ENCODE measurements around the gene ZNF497. TPM values are rescaled to one million over a fixed set of nuclear protein-coding genes. Genes with fewer than 3 reads are reported as not detected.

Gene ZNF497
- total RNA-seq, 1 experiment from 2014 or later, result 1.7 TPM

- CTCF ChIA-PET, result no interaction called here
- no peaks in the 10 kb centered on the region for H3K27me3 Mint-ChIP-seq (ENCODE audit: low read depth)
- H3K4me1 Mint-ChIP-seq, result peaks cover 13% of the 10 kb centered on the region
- H3K36me3 Mint-ChIP-seq, result no peaks in the 10 kb centered on the region
- ATAC-seq, result peak; percentile 90
- H3K9me3 Mint-ChIP-seq, result no peaks in the 10 kb centered on the region
- POLR2A ChIA-PET, result interaction anchor here (0.7 kb wide), 1 partner anchor 17 kb away, joined by 3 read pairs; no protein-coding TSS in a partner anchor
- DNase-seq (ENCODE audit: low spot score), result peak; percentile 99
- H3K4me3 Mint-ChIP-seq, result peak within 1 kb of the TSS; percentile 85
- peak within 1 kb of the TSS; percentile 45 for H3K27ac Mint-ChIP-seq
- TF ChIP-seq ATF1 (CRISPR knock-in tag; IDR thresholded peaks at IDR 0.05) (peak; percentile 85), ATF2 (CRISPR knock-in tag; IDR thresholded peaks at IDR 0.05; ENCODE audit: borderline replicate concordance, low read depth) (0 out of 2 replicates have a peak, but pooled peaks have one; percentile 70), ETV6 (CRISPR knock-in tag; IDR thresholded peaks at IDR 0.05) (peak; percentile 80; the same call in 1 of the 2 replicates), HMGA2 (CRISPR knock-in tag; IDR thresholded peaks at IDR 0.05) (no peak), ELF4 (CRISPR knock-in tag; IDR thresholded peaks at IDR 0.05; ENCODE audit: low read depth) (peak; percentile 85; the same call in 1 of the 2 replicates), CREM (CRISPR knock-in tag; IDR thresholded peaks at IDR 0.05) (peak; percentile 90), NFATC4 (CRISPR knock-in tag; IDR thresholded peaks at IDR 0.05) (no peak; the same call in 1 of the 2 replicates), ZBTB21 (CRISPR knock-in tag; IDR thresholded peaks at IDR 0.05; ENCODE audit: borderline replicate concordance) (no peak; the same call in 1 of the 2 replicates), NR1H2 (CRISPR knock-in tag; IDR thresholded peaks at IDR 0.05) (no peak), PREB (CRISPR knock-in tag; IDR thresholded peaks at IDR 0.05; ENCODE audit: borderline replicate concordance) (0 out of 2 replicates have a peak, but pooled peaks have one; percentile 19), ZNF396 (CRISPR knock-in tag; IDR thresholded peaks at IDR 0.05; ENCODE audit: borderline replicate concordance) (no peak), ZNF121 (CRISPR knock-in tag; IDR thresholded peaks at IDR 0.05) (no peak), KAT7 (CRISPR knock-in tag; IDR thresholded peaks at IDR 0.05; ENCODE audit: borderline replicate concordance) (0 out of 2 replicates have a peak, but pooled peaks have one; percentile 90), CBFB (CRISPR knock-in tag; IDR thresholded peaks at IDR 0.05; ENCODE audit: low read depth) (peak; percentile 90; the same call in 1 of the 2 replicates), ZNF263 (CRISPR knock-in tag; IDR thresholded peaks at IDR 0.05; ENCODE audit: low read depth) (peak; percentile 53; the same call in 1 of the 2 replicates)
- TF ChIP-seq, protein P1, sequence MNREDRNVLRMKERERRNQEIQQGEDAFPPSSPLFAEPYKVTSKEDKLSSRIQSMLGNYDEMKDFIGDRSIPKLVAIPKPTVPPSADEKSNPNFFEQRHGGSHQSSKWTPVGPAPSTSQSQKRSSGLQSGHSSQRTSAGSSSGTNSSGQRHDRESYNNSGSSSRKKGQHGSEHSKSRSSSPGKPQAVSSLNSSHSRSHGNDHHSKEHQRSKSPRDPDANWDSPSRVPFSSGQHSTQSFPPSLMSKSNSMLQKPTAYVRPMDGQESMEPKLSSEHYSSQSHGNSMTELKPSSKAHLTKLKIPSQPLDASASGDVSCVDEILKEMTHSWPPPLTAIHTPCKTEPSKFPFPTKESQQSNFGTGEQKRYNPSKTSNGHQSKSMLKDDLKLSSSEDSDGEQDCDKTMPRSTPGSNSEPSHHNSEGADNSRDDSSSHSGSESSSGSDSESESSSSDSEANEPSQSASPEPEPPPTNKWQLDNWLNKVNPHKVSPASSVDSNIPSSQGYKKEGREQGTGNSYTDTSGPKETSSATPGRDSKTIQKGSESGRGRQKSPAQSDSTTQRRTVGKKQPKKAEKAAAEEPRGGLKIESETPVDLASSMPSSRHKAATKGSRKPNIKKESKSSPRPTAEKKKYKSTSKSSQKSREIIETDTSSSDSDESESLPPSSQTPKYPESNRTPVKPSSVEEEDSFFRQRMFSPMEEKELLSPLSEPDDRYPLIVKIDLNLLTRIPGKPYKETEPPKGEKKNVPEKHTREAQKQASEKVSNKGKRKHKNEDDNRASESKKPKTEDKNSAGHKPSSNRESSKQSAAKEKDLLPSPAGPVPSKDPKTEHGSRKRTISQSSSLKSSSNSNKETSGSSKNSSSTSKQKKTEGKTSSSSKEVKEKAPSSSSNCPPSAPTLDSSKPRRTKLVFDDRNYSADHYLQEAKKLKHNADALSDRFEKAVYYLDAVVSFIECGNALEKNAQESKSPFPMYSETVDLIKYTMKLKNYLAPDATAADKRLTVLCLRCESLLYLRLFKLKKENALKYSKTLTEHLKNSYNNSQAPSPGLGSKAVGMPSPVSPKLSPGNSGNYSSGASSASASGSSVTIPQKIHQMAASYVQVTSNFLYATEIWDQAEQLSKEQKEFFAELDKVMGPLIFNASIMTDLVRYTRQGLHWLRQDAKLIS (CRISPR knock-in tag; IDR thresholded peaks at IDR 0.05; ENCODE audit: borderline replicate concordance), result no peak
- TF ChIP-seq, protein P2, sequence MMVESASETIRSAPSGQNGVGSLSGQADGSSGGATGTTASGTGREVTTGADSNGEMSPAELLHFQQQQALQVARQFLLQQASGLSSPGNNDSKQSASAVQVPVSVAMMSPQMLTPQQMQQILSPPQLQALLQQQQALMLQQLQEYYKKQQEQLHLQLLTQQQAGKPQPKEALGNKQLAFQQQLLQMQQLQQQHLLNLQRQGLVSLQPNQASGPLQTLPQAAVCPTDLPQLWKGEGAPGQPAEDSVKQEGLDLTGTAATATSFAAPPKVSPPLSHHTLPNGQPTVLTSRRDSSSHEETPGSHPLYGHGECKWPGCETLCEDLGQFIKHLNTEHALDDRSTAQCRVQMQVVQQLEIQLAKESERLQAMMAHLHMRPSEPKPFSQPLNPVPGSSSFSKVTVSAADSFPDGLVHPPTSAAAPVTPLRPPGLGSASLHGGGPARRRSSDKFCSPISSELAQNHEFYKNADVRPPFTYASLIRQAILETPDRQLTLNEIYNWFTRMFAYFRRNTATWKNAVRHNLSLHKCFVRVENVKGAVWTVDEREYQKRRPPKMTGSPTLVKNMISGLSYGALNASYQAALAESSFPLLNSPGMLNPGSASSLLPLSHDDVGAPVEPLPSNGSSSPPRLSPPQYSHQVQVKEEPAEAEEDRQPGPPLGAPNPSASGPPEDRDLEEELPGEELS (CRISPR knock-in tag; IDR thresholded peaks at IDR 0.05), result no peak
- TF ChIP-seq, protein P3, sequence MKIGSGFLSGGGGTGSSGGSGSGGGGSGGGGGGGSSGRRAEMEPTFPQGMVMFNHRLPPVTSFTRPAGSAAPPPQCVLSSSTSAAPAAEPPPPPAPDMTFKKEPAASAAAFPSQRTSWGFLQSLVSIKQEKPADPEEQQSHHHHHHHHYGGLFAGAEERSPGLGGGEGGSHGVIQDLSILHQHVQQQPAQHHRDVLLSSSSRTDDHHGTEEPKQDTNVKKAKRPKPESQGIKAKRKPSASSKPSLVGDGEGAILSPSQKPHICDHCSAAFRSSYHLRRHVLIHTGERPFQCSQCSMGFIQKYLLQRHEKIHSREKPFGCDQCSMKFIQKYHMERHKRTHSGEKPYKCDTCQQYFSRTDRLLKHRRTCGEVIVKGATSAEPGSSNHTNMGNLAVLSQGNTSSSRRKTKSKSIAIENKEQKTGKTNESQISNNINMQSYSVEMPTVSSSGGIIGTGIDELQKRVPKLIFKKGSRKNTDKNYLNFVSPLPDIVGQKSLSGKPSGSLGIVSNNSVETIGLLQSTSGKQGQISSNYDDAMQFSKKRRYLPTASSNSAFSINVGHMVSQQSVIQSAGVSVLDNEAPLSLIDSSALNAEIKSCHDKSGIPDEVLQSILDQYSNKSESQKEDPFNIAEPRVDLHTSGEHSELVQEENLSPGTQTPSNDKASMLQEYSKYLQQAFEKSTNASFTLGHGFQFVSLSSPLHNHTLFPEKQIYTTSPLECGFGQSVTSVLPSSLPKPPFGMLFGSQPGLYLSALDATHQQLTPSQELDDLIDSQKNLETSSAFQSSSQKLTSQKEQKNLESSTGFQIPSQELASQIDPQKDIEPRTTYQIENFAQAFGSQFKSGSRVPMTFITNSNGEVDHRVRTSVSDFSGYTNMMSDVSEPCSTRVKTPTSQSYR (CRISPR knock-in tag; IDR thresholded peaks at IDR 0.05), result 0 out of 2 replicates have a peak, but pooled peaks have one; percentile 51
- TF ChIP-seq, protein P4, sequence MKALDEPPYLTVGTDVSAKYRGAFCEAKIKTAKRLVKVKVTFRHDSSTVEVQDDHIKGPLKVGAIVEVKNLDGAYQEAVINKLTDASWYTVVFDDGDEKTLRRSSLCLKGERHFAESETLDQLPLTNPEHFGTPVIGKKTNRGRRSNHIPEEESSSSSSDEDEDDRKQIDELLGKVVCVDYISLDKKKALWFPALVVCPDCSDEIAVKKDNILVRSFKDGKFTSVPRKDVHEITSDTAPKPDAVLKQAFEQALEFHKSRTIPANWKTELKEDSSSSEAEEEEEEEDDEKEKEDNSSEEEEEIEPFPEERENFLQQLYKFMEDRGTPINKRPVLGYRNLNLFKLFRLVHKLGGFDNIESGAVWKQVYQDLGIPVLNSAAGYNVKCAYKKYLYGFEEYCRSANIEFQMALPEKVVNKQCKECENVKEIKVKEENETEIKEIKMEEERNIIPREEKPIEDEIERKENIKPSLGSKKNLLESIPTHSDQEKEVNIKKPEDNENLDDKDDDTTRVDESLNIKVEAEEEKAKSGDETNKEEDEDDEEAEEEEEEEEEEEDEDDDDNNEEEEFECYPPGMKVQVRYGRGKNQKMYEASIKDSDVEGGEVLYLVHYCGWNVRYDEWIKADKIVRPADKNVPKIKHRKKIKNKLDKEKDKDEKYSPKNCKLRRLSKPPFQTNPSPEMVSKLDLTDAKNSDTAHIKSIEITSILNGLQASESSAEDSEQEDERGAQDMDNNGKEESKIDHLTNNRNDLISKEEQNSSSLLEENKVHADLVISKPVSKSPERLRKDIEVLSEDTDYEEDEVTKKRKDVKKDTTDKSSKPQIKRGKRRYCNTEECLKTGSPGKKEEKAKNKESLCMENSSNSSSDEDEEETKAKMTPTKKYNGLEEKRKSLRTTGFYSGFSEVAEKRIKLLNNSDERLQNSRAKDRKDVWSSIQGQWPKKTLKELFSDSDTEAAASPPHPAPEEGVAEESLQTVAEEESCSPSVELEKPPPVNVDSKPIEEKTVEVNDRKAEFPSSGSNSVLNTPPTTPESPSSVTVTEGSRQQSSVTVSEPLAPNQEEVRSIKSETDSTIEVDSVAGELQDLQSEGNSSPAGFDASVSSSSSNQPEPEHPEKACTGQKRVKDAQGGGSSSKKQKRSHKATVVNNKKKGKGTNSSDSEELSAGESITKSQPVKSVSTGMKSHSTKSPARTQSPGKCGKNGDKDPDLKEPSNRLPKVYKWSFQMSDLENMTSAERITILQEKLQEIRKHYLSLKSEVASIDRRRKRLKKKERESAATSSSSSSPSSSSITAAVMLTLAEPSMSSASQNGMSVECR (CRISPR knock-in tag; IDR thresholded peaks at IDR 0.05; ENCODE audit: borderline replicate concordance), result peak; percentile 95; the same call in 1 of the 2 replicates
These were observed 18.3 kb upstream of the ZNF497 start, which contains the start of gene ZNF837 for GRCh38 chr19:58380662-58381459. ZNF837 (minus strand) TSS chr19:58381030; CDS start chr19:58369332, 11,698 bp downstream.
